Left forelimb (tissue), 1 donor: Measurements from ENCODE around the gene GPRC5A.
"Not testable (repeated sequence)": the region's sequence is repeated elsewhere in the genome, so short reads cannot be mapped to it uniquely, and the experiment has no call there.

ENCODE experiments used
- DNase-seq: peaks from one replicate; pipeline ENCODE4 v3.0.0-alpha.2; 2018; ENCODE audit warnings: low spot score

The GPRC5A gene

GRCh38 chr12:12891080-12891880 is at the start of gene GPRC5A:
TSS of gene GPRC5A (plus strand) at chr12:12891562. CDS start at chr12:12908250, 16,688 bp downstream.
- DNase-seq: peak; percentile 84

GRCh38 chr12:12845794-12846243 is 45.5 kb upstream of the GPRC5A start:
- no peak for DNase-seq

GRCh38 chr12:12846780-12847179 is 44.6 kb upstream of the GPRC5A start:
- DNase-seq: not testable (repeated sequence)

- DNase-seq: no peak
Observed at GRCh38 chr12:12853435-12853834, 37.9 kb upstream of the GPRC5A start.

GRCh38 chr12:12859690-12860089 is 31.7 kb upstream of the GPRC5A start:
- DNase-seq: no peak

GRCh38 chr12:12864243-12864642 is 27.1 kb upstream of the GPRC5A start:
- DNase-seq: no peak

GRCh38 chr12:12868477-12869235 is 22.7 kb upstream of the GPRC5A start:
- DNase-seq: no peak

- DNase-seq: no peak
Observed at GRCh38 chr12:12870465-12870864, 20.9 kb upstream of the GPRC5A start.

- no peak for DNase-seq
Observed at GRCh38 chr12:12871587-12872138, 19.7 kb upstream of the GPRC5A start.

GRCh38 chr12:12872139-12872933 is 19.0 kb upstream of the GPRC5A start:
- no peak for DNase-seq

GRCh38 chr12:12872934-12873275 is 18.5 kb upstream of the GPRC5A start:
- no peak for DNase-seq

- no peak for DNase-seq
Observed at GRCh38 chr12:12874029-12874428, 17.3 kb upstream of the GPRC5A start.

- DNase-seq: not testable (repeated sequence)
Observed at GRCh38 chr12:12875301-12875700, 16.1 kb upstream of the GPRC5A start.

- no peak for DNase-seq
Observed at GRCh38 chr12:12877153-12877768, 14.1 kb upstream of the GPRC5A start.

GRCh38 chr12:12877781-12878455 is 13.4 kb upstream of the GPRC5A start:
- DNase-seq: no peak

GRCh38 chr12:12880537-12880936 is 10.8 kb upstream of the GPRC5A start:
- no peak for DNase-seq

- DNase-seq: no peak
Observed at GRCh38 chr12:12881151-12881909, 10.0 kb upstream of the GPRC5A start.

- DNase-seq: no peak
Observed at GRCh38 chr12:12882288-12882687, 9.1 kb upstream of the GPRC5A start.

GRCh38 chr12:12883369-12884001 is 7.9 kb upstream of the GPRC5A start:
- DNase-seq: no peak
